CD14-positive monocyte (primary cell): ENCODE results near the gene MYLK2. TPM values are rescaled to one million over a fixed set of nuclear protein-coding genes. Genes with fewer than 3 reads are reported as not detected.

ENCODE experiments used
- DNase-seq, 3 donors: peaks; one replicate each; pipeline ENCODE4 v3.0.0-alpha.2; 2011 to 2022
- H2AFZ ChIP-seq: 2 replicates; pipeline ENCODE4 v1.6.0; 2012; ENCODE audit warnings: mild to moderate bottlenecking, low read depth, low read length, inconsistent platforms; ENCODE audit not compliant: insufficient read depth, poor library complexity, severe bottlenecking
- H3K27ac ChIP-seq, 2 donors: 1 replicate in 1 of 2; 2 replicates in 1 of 2; pipeline ENCODE4 v1.5.1; 2012 to 2013; ENCODE audit warnings: low read length in 2 of 2, control low read depth in 1 of 2, inconsistent platforms in 1 of 2, low read depth in 1 of 2, mild to moderate bottlenecking in 1 of 2
- H3K27me3 ChIP-seq, 2 donors: one replicate each; pipeline versions ENCODE4 v1.6.0 to v1.6.1; 2011 to 2013; ENCODE audit warnings: low read length in 2 of 2; ENCODE audit not compliant: control insufficient read depth in 2 of 2, insufficient read depth in 2 of 2
- H3K36me3 ChIP-seq, 2 donors: replicated peaks in 1 of 2; 1 replicate in 1 of 2; 2 replicates in 1 of 2; pipeline versions ENCODE4 v1.5.1 to v1.6.1; 2012 to 2013; ENCODE audit warnings: low read length in 2 of 2, control low read depth in 1 of 2, inconsistent platforms in 1 of 2, mild to moderate bottlenecking in 1 of 2; ENCODE audit not compliant: insufficient read depth in 2 of 2, control insufficient read depth in 1 of 2
- H3K4me1 ChIP-seq, 2 donors: 1 replicate in 1 of 2; 2 replicates in 1 of 2; pipeline versions ENCODE4 v1.5.1 to v1.6.1; 2012 to 2013; ENCODE audit warnings: low read length in 2 of 2, control low read depth in 1 of 2, inconsistent platforms in 1 of 2, mild to moderate bottlenecking in 1 of 2, moderate library complexity in 1 of 2; ENCODE audit not compliant: insufficient read depth in 2 of 2, control insufficient read depth in 1 of 2
- H3K4me2 ChIP-seq: replicated peaks from 2 replicates; pipeline ENCODE3; 2012; ENCODE audit warnings: low read length, moderate library complexity, mild to moderate bottlenecking; ENCODE audit not compliant: poor library complexity, severe bottlenecking; ENCODE audit errors: extremely low read depth
- H3K4me3 ChIP-seq, 3 experiments: fragments of 200-600 bp in 1 of 3; sonication (generic) in 1 of 3; replicated peaks in 1 of 3; 1 replicate in 2 of 3; 2 replicates in 1 of 3; pipeline ENCODE4 v1.5.1; 2011 to 2013; ENCODE audit warnings: low read length in 3 of 3, mild to moderate bottlenecking in 3 of 3, control low read depth in 2 of 3, low read depth in 2 of 3, inconsistent platforms in 1 of 3, moderate library complexity in 1 of 3
- H3K79me2 ChIP-seq: 2 replicates; pipeline ENCODE4 v1.6.0; 2012; ENCODE audit warnings: mild to moderate bottlenecking, control low read depth, inconsistent platforms, low read length, moderate library complexity; ENCODE audit not compliant: insufficient read depth
- H3K9ac ChIP-seq: 2 replicates; pipeline ENCODE4 v1.6.0; 2017; ENCODE audit warnings: low read length, mild to moderate bottlenecking; ENCODE audit not compliant: insufficient read depth, poor library complexity, severe bottlenecking
- H3K9me3 ChIP-seq, 2 donors: replicated peaks in 1 of 2; 1 replicate in 1 of 2; 2 replicates in 1 of 2; pipeline versions ENCODE4 v1.5.1 to v1.6.1; 2012 to 2013; ENCODE audit warnings: low read length in 2 of 2, control low read depth in 1 of 2; ENCODE audit not compliant: control insufficient read depth in 1 of 2, insufficient read depth in 1 of 2
- H4K20me1 ChIP-seq: 2 replicates; pipeline ENCODE4 v1.6.0; 2012; ENCODE audit warnings: mild to moderate bottlenecking, low read length, control low read depth, moderate library complexity; ENCODE audit not compliant: insufficient read depth
- H3K27ac Mint-ChIP-seq, 7 donors: one replicate each; pipeline ENCODE4 v1.8.0; 2020; ENCODE audit warnings: mild to moderate bottlenecking in 7 of 7, mixed read lengths in 7 of 7, moderate library complexity in 6 of 7, inconsistent platforms in 2 of 7
- H3K27me3 Mint-ChIP-seq, 3 donors: one replicate each; pipeline ENCODE4 v1.8.0; 2021 to 2022; ENCODE audit warnings: low read depth in 3 of 3, mild to moderate bottlenecking in 3 of 3, mixed read lengths in 3 of 3, moderate library complexity in 3 of 3, inconsistent platforms in 1 of 3
- H3K36me3 Mint-ChIP-seq, 2 donors: one replicate each; pipeline ENCODE4 v1.8.0; 2020; ENCODE audit warnings: mixed read lengths in 2 of 2, inconsistent platforms in 1 of 2, mild to moderate bottlenecking in 1 of 2
- H3K4me1 Mint-ChIP-seq: one replicate; pipeline ENCODE4 v1.8.0; 2020; ENCODE audit warnings: mild to moderate bottlenecking, mixed read lengths
- H3K4me3 Mint-ChIP-seq, 2 donors: one replicate each; pipeline ENCODE4 v1.8.0; 2020; ENCODE audit warnings: mild to moderate bottlenecking in 2 of 2, mixed read lengths in 2 of 2, moderate library complexity in 1 of 2
- H3K9me3 Mint-ChIP-seq, 7 donors: one replicate each; pipeline ENCODE4 v1.8.0; 2020 to 2022; ENCODE audit warnings: mixed read lengths in 7 of 7, mild to moderate bottlenecking in 6 of 7, moderate library complexity in 6 of 7, inconsistent platforms in 2 of 7
- CTCF ChIP-seq: fragments of 200-600 bp; IDR thresholded peaks from one replicate; pipeline ENCODE4 v1.8.0; 2022; ENCODE audit warnings: antibody characterized with exemption, mild to moderate bottlenecking
- WGBS: methylation state at CpG from one replicate; pipeline ENCODE4 v1.1.5; 2013; ENCODE audit warnings: missing lambda C conversion rate; ENCODE audit not compliant: insufficient coverage; 5-methylcytosine and 5-hydroxymethylcytosine counted together
- intact Hi-C, 2 donors: fragments of 100-400 bp; cut with micrococcal nuclease; formaldehyde crosslinking; loops; one replicate each; pipeline versions ENCODE4 v1.15.0 to v1.15.1; 2023
- polyA plus RNA-seq, 3 donors: library from polyadenylated mRNA; depleted of rRNA in 1 of 3; unstranded in 2 of 3; stranded (reverse) in 1 of 3; fragments of 300-500 nt in 2 of 3; fragments of >200 nt in 1 of 3; fragmentation: Illumina TruSeq in 2 of 3; gene quantifications; 1 replicate in 2 of 3; 2 replicates in 1 of 3; pipeline ENCODE4 v1.2.3, GENCODE V29; 2012 to 2021

MYLK2 gene
- polyA plus RNA-seq, 3 donors, result not detected

DNA sequence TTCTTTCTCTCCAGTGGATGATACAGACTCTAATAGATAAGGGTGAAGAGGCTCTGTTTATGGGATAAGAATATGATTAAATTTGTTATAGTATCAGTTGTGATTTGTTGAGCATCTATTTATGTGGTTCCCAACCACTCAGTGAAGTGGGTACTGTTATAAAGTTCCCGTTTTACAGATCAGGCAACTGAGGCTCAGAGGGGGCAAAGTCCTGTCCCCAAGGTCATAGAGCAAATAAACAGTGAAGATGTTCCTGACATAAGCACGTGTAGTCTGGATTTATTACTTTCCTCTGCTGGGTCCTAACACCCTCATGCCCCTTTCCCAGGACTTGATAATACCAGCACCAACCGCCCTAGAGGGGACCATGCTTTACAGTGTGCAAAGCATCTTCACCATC lies 47.1 kb downstream of the MYLK2 start:
- peaks cover 0 to 15% (median 8%) of the 10 kb centered on the region in 7 donors for H3K9me3 Mint-ChIP-seq
- no peak overlapping the region for H3K4me2 ChIP-seq
- DNase-seq, result no peak
- peaks cover 0 to 16% of the 10 kb centered on the region in 2 donors for H3K9me3 ChIP-seq
- H3K9ac ChIP-seq, result no peak overlapping the region
- H3K4me1 ChIP-seq, result peaks cover 10 to 23% of the 10 kb centered on the region in 2 donors
- H3K27me3 Mint-ChIP-seq, result peaks cover 28 to 45% (median 38%) of the 10 kb centered on the region in 3 donors
- H3K36me3 Mint-ChIP-seq, result peaks cover 8 to 12% of the 10 kb centered on the region in 2 donors
- no peaks in the 10 kb centered on the region for H3K36me3 ChIP-seq
- no peak overlapping the region for H3K4me3 ChIP-seq
- no peak for TF ChIP-seq CTCF
- H3K4me3 Mint-ChIP-seq, result no peak overlapping the region
- intact Hi-C loops, result no loop called here
- H3K27ac ChIP-seq, result no peak overlapping the region
- no peaks in the 10 kb centered on the region for H3K79me2 ChIP-seq
- 87% methylated on average over 2 of the region's 3 CpGs for WGBS
- no peak overlapping the region for H2AFZ ChIP-seq
- H3K27me3 ChIP-seq, result peaks cover 22 to 30% of the 10 kb centered on the region in 2 donors
- H3K27ac Mint-ChIP-seq, result no peak overlapping the region
- H4K20me1 ChIP-seq, result no peaks in the 10 kb centered on the region
- peaks cover 24% of the 10 kb centered on the region for H3K4me1 Mint-ChIP-seq

DNA sequence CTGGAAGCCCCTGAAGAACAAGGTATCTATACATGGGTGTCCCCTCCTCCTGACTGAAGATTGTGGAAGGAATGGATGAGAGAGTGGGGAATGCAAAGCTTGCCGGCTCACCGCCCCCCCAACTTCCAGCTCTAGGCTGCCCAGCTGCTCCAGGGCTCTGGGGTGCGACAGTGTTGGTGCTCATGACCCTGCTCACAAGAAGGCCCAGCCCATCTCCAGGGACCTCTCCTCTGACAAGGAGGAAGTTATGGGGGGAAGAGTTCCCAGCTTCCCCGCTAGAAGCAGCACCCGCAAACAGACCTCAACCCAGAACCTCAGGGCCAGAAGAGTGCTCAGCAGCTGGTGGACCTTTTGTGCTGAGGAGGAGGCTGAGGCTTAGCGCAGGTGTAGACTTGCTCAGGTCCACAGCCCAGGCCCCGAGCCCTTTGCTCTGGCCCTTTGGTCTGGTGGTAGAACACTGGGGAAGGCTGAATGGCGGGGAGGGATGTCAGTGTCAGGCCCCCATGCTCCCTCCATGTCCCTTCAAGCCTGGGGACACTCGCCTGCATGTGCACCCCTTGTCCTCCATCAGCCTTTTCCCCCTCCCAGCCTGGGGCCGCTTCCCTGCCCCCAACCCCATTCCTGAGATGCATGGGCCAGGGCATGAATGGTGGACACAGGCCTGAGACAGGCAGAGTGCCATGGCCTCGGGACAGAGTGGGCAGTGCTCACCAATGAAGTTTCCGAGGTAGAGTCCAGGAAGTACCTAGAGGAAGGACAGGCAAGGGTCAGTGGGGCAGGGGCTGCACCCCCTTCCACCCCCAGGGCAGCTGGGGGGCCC lies 49.9 kb downstream of the MYLK2 start:
- H2AFZ ChIP-seq, result no peak overlapping the region
- no peaks in the 10 kb centered on the region for H3K36me3 ChIP-seq
- H3K4me3 Mint-ChIP-seq, result peak overlapping the region; percentile 69 to 84
- TF ChIP-seq CTCF, result no peak
- WGBS, result 61% methylated on average over 4 of the region's 12 CpGs
- H3K9me3 ChIP-seq, result peaks cover 0 to 18% of the 10 kb centered on the region in 2 donors
- no peak overlapping the region for H3K9ac ChIP-seq
- peaks cover 8 to 9% of the 10 kb centered on the region in 2 donors for H3K36me3 Mint-ChIP-seq
- H4K20me1 ChIP-seq, result no peaks in the 10 kb centered on the region
- H3K27me3 Mint-ChIP-seq, result peaks cover 35 to 51% (median 42%) of the 10 kb centered on the region in 3 donors
- peaks cover 9 to 15% of the 10 kb centered on the region in 2 donors for H3K4me1 ChIP-seq
- peaks cover 20% of the 10 kb centered on the region for H3K4me1 Mint-ChIP-seq
- DNase-seq, result no peak
- H3K27me3 ChIP-seq, result peaks cover 28 to 42% of the 10 kb centered on the region in 2 donors
- peak overlapping the region in 1 of 7 donors; percentile 74 for H3K27ac Mint-ChIP-seq
- H3K9me3 Mint-ChIP-seq, result peaks cover 0 to 13% (median 8%) of the 10 kb centered on the region in 7 donors
- intact Hi-C loops, result no loop called here
- H3K27ac ChIP-seq, result no peak overlapping the region
- peak overlapping the region; percentile 78 for H3K4me2 ChIP-seq
- H3K79me2 ChIP-seq, result no peaks in the 10 kb centered on the region
- no peak overlapping the region for H3K4me3 ChIP-seq
